GM12865 (cell line): ENCODE data around the gene VPS50.

Source experiments
- DNase-seq: peaks from one replicate; pipeline ENCODE4 v3.0.0; 2010; ENCODE audit warnings: low read depth
- H3K4me3 ChIP-seq: 2 replicates; pipeline ENCODE4 v1.5.1; 2011; ENCODE audit warnings: mild to moderate bottlenecking, low read depth, low read length, control low read depth
- TF ChIP-seq, protein P1 (sequence below): IDR thresholded peaks from 2 replicates; pipeline ENCODE4 v1.5.1; 2011; ENCODE audit warnings: low read length, control low read depth, low read depth, inconsistent platforms; ENCODE audit not compliant: insufficient read depth; ENCODE audit errors: missing control alignments

The VPS50 gene

DNA sequence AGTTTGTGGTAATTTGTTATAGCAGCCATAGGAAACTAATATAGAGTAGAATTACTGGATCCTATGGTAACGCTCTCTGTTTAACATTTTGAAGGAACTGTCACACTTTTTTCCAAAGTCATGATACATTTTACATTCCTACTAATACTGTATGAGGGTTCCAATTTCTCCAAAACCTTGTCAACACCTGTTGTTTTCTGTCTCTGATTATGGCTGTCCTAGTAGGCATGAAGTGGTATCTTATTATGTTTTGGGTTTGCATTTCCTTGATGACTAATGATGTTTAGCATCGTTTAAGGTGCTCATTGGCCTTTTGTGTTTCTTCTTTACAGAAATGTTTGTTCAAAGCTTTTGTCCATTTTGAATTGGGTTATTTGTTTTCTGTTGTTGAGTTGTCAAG lies 69.6 kb downstream of the VPS50 start:
- TF ChIP-seq, protein P1, sequence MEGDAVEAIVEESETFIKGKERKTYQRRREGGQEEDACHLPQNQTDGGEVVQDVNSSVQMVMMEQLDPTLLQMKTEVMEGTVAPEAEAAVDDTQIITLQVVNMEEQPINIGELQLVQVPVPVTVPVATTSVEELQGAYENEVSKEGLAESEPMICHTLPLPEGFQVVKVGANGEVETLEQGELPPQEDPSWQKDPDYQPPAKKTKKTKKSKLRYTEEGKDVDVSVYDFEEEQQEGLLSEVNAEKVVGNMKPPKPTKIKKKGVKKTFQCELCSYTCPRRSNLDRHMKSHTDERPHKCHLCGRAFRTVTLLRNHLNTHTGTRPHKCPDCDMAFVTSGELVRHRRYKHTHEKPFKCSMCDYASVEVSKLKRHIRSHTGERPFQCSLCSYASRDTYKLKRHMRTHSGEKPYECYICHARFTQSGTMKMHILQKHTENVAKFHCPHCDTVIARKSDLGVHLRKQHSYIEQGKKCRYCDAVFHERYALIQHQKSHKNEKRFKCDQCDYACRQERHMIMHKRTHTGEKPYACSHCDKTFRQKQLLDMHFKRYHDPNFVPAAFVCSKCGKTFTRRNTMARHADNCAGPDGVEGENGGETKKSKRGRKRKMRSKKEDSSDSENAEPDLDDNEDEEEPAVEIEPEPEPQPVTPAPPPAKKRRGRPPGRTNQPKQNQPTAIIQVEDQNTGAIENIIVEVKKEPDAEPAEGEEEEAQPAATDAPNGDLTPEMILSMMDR = no peak
- no peak for DNase-seq
- H3K4me3 ChIP-seq = no peak overlapping the region

DNA sequence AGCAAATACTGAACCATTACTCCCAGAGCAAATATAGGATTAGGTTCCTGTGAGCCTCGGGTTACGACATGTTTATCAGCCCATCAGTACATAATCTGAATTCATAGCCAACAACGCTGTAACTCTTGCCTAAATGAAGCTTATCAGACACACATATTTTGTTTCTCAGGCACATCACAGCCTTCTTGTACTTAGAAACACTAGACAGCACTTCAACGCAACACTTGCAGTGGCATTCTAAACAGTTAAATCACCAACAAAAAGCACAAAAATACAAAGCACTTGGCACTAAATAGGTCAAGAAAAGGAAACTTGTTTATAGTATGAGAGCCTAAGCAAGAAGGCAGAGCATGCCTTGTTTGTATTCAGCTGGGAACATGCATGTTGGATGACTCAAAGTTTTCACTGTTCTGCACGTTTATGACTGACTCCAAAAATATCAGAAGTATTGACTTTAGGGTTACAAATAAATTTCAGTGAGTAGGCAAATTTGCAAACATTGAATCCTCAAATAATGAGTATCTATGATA lies 75.0 kb downstream of the VPS50 start:
- no peak for DNase-seq
- no peak overlapping the region for H3K4me3 ChIP-seq
- TF ChIP-seq, protein P1 = no peak

DNA sequence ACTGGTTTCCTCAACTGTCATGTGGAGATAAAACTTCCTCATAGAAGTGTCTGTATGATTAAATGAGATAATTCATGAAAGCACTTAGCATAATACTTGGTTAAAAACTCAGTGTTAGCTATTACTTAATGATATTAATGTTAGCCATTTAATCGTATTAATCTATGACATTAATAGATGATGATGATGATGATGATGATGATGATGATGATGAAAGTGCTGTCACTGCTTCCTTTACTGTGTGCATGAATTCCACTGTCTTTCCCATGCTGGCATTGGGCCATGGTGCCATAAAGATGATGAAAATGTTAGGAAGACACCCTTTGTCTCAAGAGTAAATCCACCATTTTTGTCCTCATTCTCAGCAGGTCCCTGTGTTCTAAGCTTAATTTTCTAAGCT lies 75.8 kb downstream of the VPS50 start:
- no peak for DNase-seq
- TF ChIP-seq, protein P1 = no peak
- no peak overlapping the region for H3K4me3 ChIP-seq

DNA sequence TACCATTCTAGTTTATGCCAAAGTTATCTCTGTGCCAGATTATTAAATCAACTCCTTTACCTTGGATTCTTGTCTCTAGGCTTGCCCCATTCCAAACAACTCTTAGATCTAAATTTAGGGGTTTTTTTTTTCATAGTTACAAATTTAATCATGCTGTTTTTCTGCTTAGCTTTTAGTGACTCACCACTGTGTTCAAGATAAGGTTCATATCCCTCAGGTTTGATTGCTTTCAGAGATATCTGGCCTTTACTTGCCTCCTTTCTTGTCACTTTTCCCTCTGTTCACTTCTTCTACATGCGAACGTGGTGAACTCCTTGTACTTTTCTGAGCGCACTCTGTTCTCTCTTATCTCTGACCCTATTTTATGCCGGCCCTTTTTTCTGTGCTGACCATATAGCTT lies 78.2 kb downstream of the VPS50 start:
- no peak for DNase-seq
- no peak overlapping the region for H3K4me3 ChIP-seq
- TF ChIP-seq, protein P1 = no peak

DNA sequence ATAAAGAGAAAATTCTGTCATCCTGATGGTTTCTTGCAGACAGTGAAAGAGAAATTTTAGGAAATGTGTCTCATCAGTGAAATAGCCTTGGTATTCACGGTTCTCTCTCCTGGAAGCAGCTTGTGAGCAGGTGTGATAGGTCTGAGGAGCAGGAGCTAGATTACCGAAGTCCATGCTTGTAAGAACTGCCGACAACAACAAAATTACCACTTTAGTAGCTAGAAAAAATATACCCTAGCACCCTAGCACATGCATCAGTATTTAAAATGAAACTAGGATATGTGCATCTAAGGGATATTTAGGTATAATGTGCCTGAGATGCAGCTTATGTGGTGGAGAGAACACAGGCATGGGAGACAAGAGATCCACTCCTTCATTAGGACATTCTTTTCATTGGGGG lies 82.3 kb downstream of the VPS50 start:
- TF ChIP-seq, protein P1 = no peak
- no peak overlapping the region for H3K4me3 ChIP-seq
- DNase-seq = no peak

GRCh38 chr7:93315896-93316295 lies 83.7 kb downstream of the VPS50 start:
- DNase-seq = no peak
- TF ChIP-seq, protein P1 = no peak
- H3K4me3 ChIP-seq = no peak overlapping the region

- TF ChIP-seq, protein P1 = no peak
- H3K4me3 ChIP-seq = no peak overlapping the region
- no peak for DNase-seq
These were observed 84.6 kb downstream of the VPS50 start for GRCh38 chr7:93316730-93317129.
